Measurements from ENCODE around the gene JOSD1. TPM values are rescaled to one million over a fixed set of nuclear protein-coding genes. Genes with fewer than 3 reads are reported as not detected.

The JOSD1 gene
- total and polyA plus RNA-seq, 7 experiments from 2014 or later: 7.4 to 175 (median 65.7) TPM

DNA sequence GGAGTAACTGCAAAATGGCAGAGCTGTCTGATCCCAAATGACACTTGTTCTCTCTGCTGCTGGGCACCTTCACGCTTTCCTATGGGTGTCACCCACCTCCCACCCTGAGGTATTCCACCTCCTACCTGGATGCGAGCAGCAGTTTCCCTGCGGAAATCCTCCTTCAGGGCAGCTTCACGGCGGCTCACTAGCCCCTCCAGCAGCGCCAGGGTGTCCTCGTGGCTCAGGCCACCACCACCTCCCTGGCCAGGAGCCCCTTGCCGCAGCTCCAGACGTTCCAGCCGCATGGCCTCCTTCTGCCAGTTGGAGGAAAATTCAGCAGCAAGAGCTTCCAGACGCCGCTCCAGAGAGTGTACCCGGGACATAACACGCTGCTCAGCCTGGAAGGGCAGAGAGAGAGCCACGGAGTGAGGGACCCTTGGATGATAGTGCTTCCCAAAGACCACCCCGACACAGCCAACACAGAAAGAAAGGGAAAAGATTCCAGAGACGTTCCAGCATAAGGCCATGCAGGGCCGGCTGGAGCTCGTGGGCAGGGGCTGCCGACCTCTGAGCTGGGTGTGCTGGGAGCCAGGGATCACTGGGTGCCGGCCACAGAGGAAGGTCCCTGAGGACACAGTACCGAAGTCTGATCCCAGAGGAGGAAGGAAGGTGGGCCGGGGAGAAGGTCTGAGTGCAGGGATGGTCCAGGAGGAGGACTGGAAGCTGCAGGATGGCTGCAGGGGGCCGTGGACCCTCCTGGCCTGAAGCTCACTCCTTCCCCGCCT lies 41.6 kb upstream of the JOSD1 start:
- Histone ChIP-seq H3K4me3 (ENCODE audit: low read length) (no peak overlapping the region), H3K9me3 (ENCODE audit: control insufficient read depth in 2 of 3, low read length in 3 of 3) (no peaks in the 10 kb centered on the region), H3K36me3 (ENCODE audit: control insufficient read depth in 2 of 3, insufficient read depth in 3 of 3, low read length in 3 of 3) (peaks cover 79 to 98% (median 93%) of the 10 kb centered on the region in 3 experiments), H3K27me3 (ENCODE audit: control insufficient read depth in 2 of 2, insufficient read depth in 2 of 2, low read length in 2 of 2) (no peaks in the 10 kb centered on the region), H3K4me1 (ENCODE audit: control insufficient read depth in 2 of 2, insufficient read depth in 2 of 2, low read length in 2 of 2) (peaks cover 32 to 44% of the 10 kb centered on the region in 2 donors), H3K27ac (ENCODE audit: low read depth, low read length) (peak overlapping the region; percentile 51)
- Mint-ChIP-seq H3K27me3 (no peaks in the 10 kb centered on the region), H3K27ac (peak overlapping the region in 6 of 9 donors; percentile 59 to 83 (median 74)), H3K4me3 (no peak overlapping the region), H3K9me3 (no peaks in the 10 kb centered on the region), H3K36me3 (peaks cover 0 to 50% (median 23%) of the 10 kb centered on the region in 5 donors), H3K4me1 (peaks cover 14 to 55% (median 30%) of the 10 kb centered on the region in 7 donors)
- ChIA-PET CTCF (interaction anchor here (0.6 to 3.0 kb wide), 5 partner anchors 9 to 261 kb away, joined by 3 to 21 read pairs (median 5); no protein-coding TSS in a partner anchor), POLR2A (interaction anchor here (0.9 to 33.7 kb wide), 6 partner anchors 3 to 101 kb away, joined by 3 to 1007 read pairs (median 4); partner anchors contain the start of genes GTPBP1, NPTXR and SUN2)
- no peak for DNase-seq
- intact Hi-C loops (cut with micrococcal nuclease): no loop called here
- ATAC-seq: no peak

DNA sequence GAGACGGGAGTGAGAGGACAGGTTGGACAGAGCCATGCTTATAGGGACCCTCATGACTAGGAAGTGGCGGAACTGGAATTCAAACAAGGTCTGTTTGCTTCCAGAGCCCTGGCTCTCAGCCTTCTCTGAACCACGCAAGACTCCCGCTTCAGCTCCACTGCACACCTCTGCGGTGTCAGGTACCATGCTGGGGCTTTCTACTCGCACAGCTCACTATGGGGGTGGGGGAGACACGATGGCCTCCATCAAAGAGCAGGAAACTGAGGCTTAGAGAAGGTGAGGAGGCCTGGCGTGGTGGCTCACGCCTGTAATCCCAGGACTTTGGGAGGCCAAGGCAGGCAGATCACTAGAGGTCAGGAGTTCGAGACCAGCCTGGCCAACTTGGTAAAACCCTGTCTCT lies 40.8 kb upstream of the JOSD1 start:
- no peaks in the 10 kb centered on the region for H3K27me3 Mint-ChIP-seq
- no peak overlapping the region for H3K4me3 ChIP-seq (ENCODE audit: low read length)
- peaks cover 80 to 100% (median 97%) of the 10 kb centered on the region in 3 experiments for H3K36me3 ChIP-seq (ENCODE audit: control insufficient read depth in 2 of 3, insufficient read depth in 3 of 3, low read length in 3 of 3)
- H3K9me3 ChIP-seq (ENCODE audit: control insufficient read depth in 2 of 3, low read length in 3 of 3): no peaks in the 10 kb centered on the region
- H3K27ac Mint-ChIP-seq: peak overlapping the region in 8 of 9 donors; percentile 32 to 94 (median 76)
- ATAC-seq: no peak
- peak overlapping the region in 1 of 10 donors; percentile 39 for H3K4me3 Mint-ChIP-seq
- no peaks in the 10 kb centered on the region for H3K27me3 ChIP-seq (ENCODE audit: control insufficient read depth in 2 of 2, insufficient read depth in 2 of 2, low read length in 2 of 2)
- H3K36me3 Mint-ChIP-seq: peaks cover 0 to 57% (median 30%) of the 10 kb centered on the region in 5 donors
- H3K9me3 Mint-ChIP-seq: no peaks in the 10 kb centered on the region
- intact Hi-C loops (cut with micrococcal nuclease): no loop called here
- peaks cover 20 to 61% (median 34%) of the 10 kb centered on the region in 7 donors for H3K4me1 Mint-ChIP-seq
- POLR2A ChIA-PET: interaction anchor here (1.7 to 33.7 kb wide), 3 partner anchors 2 to 36 kb away, joined by 6 to 1007 read pairs (median 1007); partner anchors contain the start of genes GTPBP1 and SUN2
- CTCF ChIA-PET: interaction anchor here (1.0 to 3.0 kb wide), 3 partner anchors 8 to 17 kb away, joined by 3 to 21 read pairs (median 8); no protein-coding TSS in a partner anchor
- H3K27ac ChIP-seq (ENCODE audit: low read depth, low read length): peak overlapping the region; percentile 47
- no peak for DNase-seq
- peaks cover 32 to 44% of the 10 kb centered on the region in 2 donors for H3K4me1 ChIP-seq (ENCODE audit: control insufficient read depth in 2 of 2, insufficient read depth in 2 of 2, low read length in 2 of 2)

DNA sequence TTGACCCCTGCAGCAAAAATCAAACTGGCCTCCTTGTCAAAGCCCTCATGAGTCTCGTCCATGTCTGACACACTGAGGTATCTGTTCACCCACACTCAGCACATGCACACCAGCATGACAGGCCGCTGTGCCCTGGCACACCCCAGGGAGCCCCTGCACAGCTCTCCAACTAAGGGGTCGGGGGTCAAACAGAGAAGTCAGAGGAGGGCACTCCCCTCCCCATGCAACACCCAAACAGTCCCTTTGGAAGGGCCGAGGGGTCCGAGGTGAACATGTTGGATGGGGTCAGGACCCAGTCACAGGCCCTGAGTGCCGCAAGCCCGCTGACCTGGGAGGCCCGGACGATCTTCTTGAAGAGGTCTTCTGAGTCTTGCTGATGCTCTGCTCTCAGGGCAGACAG lies 40.4 kb upstream of the JOSD1 start:
- peak overlapping the region in 2 of 10 donors; percentile 38 to 39 for H3K4me3 Mint-ChIP-seq
- H3K4me1 Mint-ChIP-seq: peaks cover 20 to 65% (median 34%) of the 10 kb centered on the region in 7 donors
- H3K4me1 ChIP-seq (ENCODE audit: control insufficient read depth in 2 of 2, insufficient read depth in 2 of 2, low read length in 2 of 2): peaks cover 32 to 44% of the 10 kb centered on the region in 2 donors

DNA sequence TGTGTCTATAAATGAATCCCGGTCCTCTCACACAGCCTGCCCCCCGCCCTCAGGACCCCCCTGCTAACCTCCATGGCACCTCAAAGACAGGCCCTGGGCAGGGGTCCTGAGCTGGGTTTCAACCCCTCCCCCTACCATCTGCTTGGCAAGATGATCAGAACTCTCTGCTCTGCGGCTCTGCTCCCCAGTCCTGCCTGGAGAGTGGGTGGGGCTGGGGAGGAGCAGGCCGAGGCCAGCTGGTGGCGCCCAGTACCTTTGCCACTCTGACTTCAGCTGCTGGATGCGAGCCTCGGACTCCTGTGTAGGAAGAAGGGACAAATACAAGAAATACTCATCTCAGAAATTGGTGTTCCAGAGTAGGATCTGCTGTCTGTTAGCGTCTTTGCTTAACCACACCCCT lies 40.0 kb upstream of the JOSD1 start:
- H3K4me3 ChIP-seq (ENCODE audit: low read length): no peak overlapping the region
- no peak for DNase-seq
- no peak for ATAC-seq
- Mint-ChIP-seq H3K27me3 (no peaks in the 10 kb centered on the region), H3K36me3 (peaks cover 0 to 59% (median 30%) of the 10 kb centered on the region in 5 donors), H3K27ac (peak overlapping the region in 8 of 9 donors; percentile 49 to 94 (median 76)), H3K9me3 (no peaks in the 10 kb centered on the region), H3K4me3 (peak overlapping the region in 1 of 10 donors; percentile 39), H3K4me1 (peaks cover 25 to 68% (median 35%) of the 10 kb centered on the region in 7 donors)
- H3K36me3 ChIP-seq (ENCODE audit: control insufficient read depth in 2 of 3, insufficient read depth in 3 of 3, low read length in 3 of 3): peaks cover 82 to 100% (median 93%) of the 10 kb centered on the region in 3 experiments
- ChIA-PET POLR2A (interaction anchor here (1.5 to 33.7 kb wide), 3 partner anchors 1 to 26 kb away, joined by 3 to 1007 read pairs (median 1007); partner anchors contain the start of gene SUN2), CTCF (no interaction called here)
- H3K27me3 ChIP-seq (ENCODE audit: control insufficient read depth in 2 of 2, insufficient read depth in 2 of 2, low read length in 2 of 2): no peaks in the 10 kb centered on the region
- H3K9me3 ChIP-seq (ENCODE audit: control insufficient read depth in 2 of 3, low read length in 3 of 3): no peaks in the 10 kb centered on the region
- intact Hi-C loops (cut with micrococcal nuclease): no loop called here
- H3K27ac ChIP-seq (ENCODE audit: low read depth, low read length): peak overlapping the region; percentile 47
- H3K4me1 ChIP-seq (ENCODE audit: control insufficient read depth in 2 of 2, insufficient read depth in 2 of 2, low read length in 2 of 2): peaks cover 29 to 44% of the 10 kb centered on the region in 2 donors

More for the DNA sequence above, 40.4 kb upstream of the JOSD1 start:
- Mint-ChIP-seq H3K9me3 (no peaks in the 10 kb centered on the region), H3K27me3 (no peaks in the 10 kb centered on the region), H3K36me3 (peaks cover 0 to 59% (median 30%) of the 10 kb centered on the region in 5 donors), H3K27ac (peak overlapping the region; percentile 32 to 94 (median 72))
- POLR2A ChIA-PET: interaction anchor here (31.4 to 33.7 kb wide), 2 partner anchors 2 to 15 kb away, joined by 1007 read pairs; partner anchors contain the start of gene SUN2
- Histone ChIP-seq H3K9me3 (ENCODE audit: control insufficient read depth in 2 of 3, low read length in 3 of 3) (no peaks in the 10 kb centered on the region), H3K36me3 (ENCODE audit: control insufficient read depth in 2 of 3, insufficient read depth in 3 of 3, low read length in 3 of 3) (peaks cover 81 to 100% (median 93%) of the 10 kb centered on the region in 3 experiments), H3K27ac (ENCODE audit: low read depth, low read length) (peak overlapping the region; percentile 47), H3K4me3 (ENCODE audit: low read length) (no peak overlapping the region), H3K27me3 (ENCODE audit: control insufficient read depth in 2 of 2, insufficient read depth in 2 of 2, low read length in 2 of 2) (no peaks in the 10 kb centered on the region)
- no peak for DNase-seq
- CTCF ChIA-PET: interaction anchor here (1.0 to 3.0 kb wide), 3 partner anchors 8 to 17 kb away, joined by 3 to 21 read pairs (median 8); no protein-coding TSS in a partner anchor
- intact Hi-C loops (cut with micrococcal nuclease): no loop called here
- ATAC-seq: no peak

DNA sequence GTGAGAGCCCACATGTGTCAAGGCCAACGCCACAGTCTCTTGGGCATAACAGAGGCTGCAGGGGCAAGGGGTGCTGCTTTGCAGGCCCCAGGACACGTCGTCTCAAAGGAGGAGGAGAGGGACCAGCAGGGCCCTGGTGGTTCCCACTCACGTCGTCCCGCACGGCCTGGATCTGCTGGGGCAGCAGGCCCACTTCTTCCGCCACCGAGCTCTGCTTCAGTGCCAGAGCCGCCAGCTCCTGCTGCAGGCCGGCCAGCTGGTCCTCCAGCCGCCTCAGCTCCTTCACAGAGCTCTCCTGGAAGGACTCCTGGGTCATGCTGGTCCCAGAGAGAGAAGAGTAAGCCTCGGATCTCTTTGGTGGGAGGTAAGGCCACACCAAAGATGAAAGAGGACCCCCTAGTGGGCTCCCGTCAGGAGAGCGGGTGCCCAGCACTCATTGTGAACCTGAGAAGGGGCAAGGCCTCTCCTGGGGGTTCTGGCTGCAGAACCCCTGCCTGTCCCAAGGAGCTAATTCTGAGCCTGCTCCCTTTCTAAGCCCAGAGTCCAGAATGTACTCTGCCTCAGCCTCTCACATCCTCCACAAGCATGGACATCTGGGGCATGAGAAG lies 39.5 kb upstream of the JOSD1 start:
- CTCF ChIA-PET: no interaction called here
- ATAC-seq: no peak
- H3K36me3 ChIP-seq (ENCODE audit: control insufficient read depth in 2 of 3, insufficient read depth in 3 of 3, low read length in 3 of 3): peaks cover 81 to 100% (median 90%) of the 10 kb centered on the region in 3 experiments
- no peaks in the 10 kb centered on the region for H3K27me3 ChIP-seq (ENCODE audit: control insufficient read depth in 2 of 2, insufficient read depth in 2 of 2, low read length in 2 of 2)
- peaks cover 33 to 44% of the 10 kb centered on the region in 2 donors for H3K4me1 ChIP-seq (ENCODE audit: control insufficient read depth in 2 of 2, insufficient read depth in 2 of 2, low read length in 2 of 2)
- intact Hi-C loops (cut with micrococcal nuclease): no loop called here
- H3K27ac ChIP-seq (ENCODE audit: low read depth, low read length): peak overlapping the region; percentile 58
- H3K4me1 Mint-ChIP-seq: peaks cover 25 to 65% (median 39%) of the 10 kb centered on the region in 7 donors
- POLR2A ChIA-PET: interaction anchor here (1.1 to 33.7 kb wide), 4 partner anchors 1 to 33 kb away, joined by 3 to 1007 read pairs (median 506); partner anchors contain the start of gene SUN2
- H3K4me3 ChIP-seq (ENCODE audit: low read length): no peak overlapping the region
- H3K27ac Mint-ChIP-seq: peak overlapping the region in 7 of 9 donors; percentile 38 to 86 (median 80)
- peak overlapping the region in 1 of 10 donors; percentile 17 for H3K4me3 Mint-ChIP-seq
- H3K9me3 Mint-ChIP-seq: no peaks in the 10 kb centered on the region
- no peak for DNase-seq
- no peaks in the 10 kb centered on the region for H3K9me3 ChIP-seq (ENCODE audit: control insufficient read depth in 2 of 3, low read length in 3 of 3)
- H3K27me3 Mint-ChIP-seq: no peaks in the 10 kb centered on the region
- peaks cover 0 to 58% (median 30%) of the 10 kb centered on the region in 5 donors for H3K36me3 Mint-ChIP-seq

Data from naive thymus-derived CD4-positive, alpha-beta T cell (primary cell).